WI38 (cell line): ENCODE measurements around the gene NAALADL2.

Experiments used
- H3K4me3 ChIP-seq: 2 replicates; pipeline ENCODE4 v1.5.1; 2011; ENCODE audit warnings: low read depth, mild to moderate bottlenecking, control low read depth, low read length
- CTCF ChIP-seq: IDR thresholded peaks from 2 replicates; pipeline ENCODE4 v1.5.1; 2012; ENCODE audit warnings: low read depth, mild to moderate bottlenecking, control low read depth, low read length

Gene NAALADL2

GRCh38 chr3:175433026-175433674, 574.0 kb downstream of the NAALADL2 start:
- TF ChIP-seq CTCF: no peak
- H3K4me3 ChIP-seq: no peak overlapping the region

GRCh38 chr3:175434561-175434960, 575.4 kb downstream of the NAALADL2 start:
- no peak for TF ChIP-seq CTCF
- H3K4me3 ChIP-seq: no peak overlapping the region

DNA sequence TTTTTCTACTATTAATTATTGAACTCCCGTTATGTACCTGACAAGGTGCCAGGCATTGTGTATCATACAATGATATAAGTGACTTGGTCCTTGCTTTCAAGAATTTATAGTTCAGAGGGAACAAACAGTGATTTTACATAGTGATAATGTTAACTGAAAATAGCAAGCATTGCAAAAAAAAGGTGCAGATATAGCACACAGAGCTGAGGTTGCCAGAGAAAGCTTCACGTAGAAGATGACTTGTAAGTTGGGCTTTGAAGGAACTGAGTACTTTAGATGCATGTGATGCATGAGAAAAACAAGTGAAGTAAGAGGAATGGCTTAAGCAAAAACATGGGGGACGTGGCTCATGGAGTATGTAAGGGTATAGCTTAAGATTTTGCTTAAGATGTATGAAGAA, 584.5 kb downstream of the NAALADL2 start:
- TF ChIP-seq CTCF: no peak
- H3K4me3 ChIP-seq: no peak overlapping the region

- H3K4me3 ChIP-seq: no peak overlapping the region
- TF ChIP-seq CTCF: no peak
Measured at GRCh38 chr3:175445741-175446140, 586.6 kb downstream of the NAALADL2 start.

- TF ChIP-seq CTCF: no peak
- H3K4me3 ChIP-seq: no peak overlapping the region
Measured at GRCh38 chr3:175447521-175447920, 588.4 kb downstream of the NAALADL2 start.

DNA sequence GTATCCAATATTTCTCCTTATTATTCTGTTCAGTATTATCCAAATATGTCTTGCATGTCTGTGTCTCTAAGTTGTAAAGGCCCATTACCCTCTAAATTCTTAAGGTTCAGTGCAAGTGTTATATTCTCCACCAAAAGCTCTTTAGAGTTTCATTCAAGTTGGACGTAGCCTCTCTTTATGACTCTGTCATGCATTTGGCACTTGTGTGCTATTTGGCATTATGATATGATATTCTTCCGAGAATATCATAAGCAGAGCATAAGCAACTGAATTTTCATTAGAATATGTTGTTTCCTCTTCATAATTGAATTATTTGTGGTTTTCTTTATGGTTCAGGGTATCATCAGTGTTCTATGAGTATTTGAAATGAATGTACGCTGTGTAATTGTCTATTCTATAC, 594.2 kb downstream of the NAALADL2 start:
- no peak overlapping the region for H3K4me3 ChIP-seq
- no peak for TF ChIP-seq CTCF

- no peak for TF ChIP-seq CTCF
- no peak overlapping the region for H3K4me3 ChIP-seq
Measured at GRCh38 chr3:175456466-175456865, 597.3 kb downstream of the NAALADL2 start.
